CD4-positive, alpha-beta T cell treated with Interleukin-17A for 1 hour (primary cell): ENCODE measurements around the gene GPR26.

Experiments used
- DNase-seq: peaks from one replicate; pipeline ENCODE4 v3.0.0-alpha.2; 2020

GPR26 gene

DNA sequence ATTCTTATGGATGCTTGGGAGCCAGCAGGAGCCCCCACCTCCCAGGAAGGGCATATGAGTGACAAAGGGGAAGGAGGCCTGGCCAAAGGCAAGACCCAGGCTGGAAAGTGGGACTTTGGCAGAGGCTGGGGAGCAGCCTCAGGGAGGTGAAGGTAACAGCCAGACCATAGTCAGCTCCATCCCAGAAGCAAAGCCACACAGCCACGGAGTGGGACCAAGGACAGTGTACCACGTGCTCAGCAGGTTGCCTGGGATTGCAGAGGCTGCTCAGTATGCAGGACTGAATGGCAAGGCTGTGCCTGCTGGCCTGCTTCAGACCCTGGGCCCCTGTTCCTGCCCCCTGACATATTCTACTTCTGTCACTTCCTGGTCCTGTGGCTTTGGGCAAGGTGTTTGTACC, 17.6 kb upstream of the GPR26 start:
- no peak for DNase-seq

DNA sequence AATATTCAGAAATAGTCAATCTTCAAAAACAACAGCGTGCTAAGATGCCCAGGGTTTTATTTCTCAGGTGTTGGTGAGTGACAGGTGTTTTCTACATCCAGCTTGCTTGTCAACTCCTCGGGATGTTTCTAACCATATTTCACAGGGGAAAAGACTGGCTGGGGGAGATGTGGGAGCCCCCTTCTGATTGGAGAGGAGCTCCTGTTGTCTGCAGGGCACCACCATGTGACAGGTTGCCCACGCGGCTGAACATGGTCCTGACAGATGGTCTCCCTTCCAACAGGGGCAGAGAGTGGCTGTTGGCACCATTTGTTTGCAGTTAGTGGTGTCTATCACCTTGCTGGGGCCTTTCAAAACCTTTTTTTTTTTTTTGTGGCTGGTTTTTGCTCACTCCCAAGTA, 16.5 kb upstream of the GPR26 start:
- DNase-seq = no peak

DNA sequence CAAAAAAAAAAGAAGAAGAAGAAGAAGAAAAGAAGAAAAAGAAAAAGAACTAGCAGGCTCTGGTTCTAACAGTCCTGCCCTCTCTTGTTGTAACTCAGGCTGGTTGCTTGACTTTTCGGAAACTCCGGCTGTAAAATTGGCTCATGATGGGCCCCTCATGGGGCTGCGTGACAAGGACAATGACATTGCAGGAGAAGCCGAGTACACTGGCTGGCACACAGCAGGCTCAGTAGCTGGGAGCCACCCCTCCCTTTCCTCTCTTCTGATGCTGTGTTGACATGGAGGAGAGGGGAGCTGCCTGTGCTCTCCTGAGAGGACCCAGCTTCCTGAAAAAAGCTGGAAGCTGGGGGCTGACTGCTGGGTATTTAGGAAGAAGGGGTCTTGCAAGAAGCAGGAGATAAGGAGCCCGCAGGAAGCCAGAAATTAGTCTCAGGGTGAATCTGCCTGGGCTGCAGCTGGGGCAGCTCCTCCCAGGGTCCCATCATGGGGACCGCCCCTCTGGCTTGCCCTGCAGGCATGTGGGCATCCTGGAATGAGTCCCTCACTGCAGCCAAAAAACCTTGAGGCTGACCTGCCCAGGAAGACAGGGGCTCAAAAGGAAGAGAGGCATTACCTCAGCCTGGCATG, 14.6 kb upstream of the GPR26 start:
- DNase-seq = no peak

DNA sequence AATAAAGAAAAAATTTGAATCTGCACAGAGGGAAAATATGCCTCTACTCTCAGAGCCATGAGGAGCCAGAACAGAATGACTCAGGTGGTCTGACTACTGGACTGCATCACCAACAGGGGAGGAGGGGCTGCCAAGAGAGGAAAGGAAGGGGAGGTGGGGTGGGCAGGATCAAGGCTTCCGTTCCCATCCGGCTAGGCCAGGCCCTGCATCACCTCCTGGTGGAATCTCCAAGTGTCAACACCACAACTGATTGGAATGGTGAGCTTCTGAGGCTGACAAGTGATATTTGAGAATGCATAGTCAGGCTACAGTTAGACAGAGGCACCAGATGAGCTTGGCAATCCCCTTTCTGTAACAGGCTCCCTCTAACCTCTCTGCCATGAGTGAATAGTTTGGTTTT, 10.4 kb upstream of the GPR26 start:
- DNase-seq = no peak

DNA sequence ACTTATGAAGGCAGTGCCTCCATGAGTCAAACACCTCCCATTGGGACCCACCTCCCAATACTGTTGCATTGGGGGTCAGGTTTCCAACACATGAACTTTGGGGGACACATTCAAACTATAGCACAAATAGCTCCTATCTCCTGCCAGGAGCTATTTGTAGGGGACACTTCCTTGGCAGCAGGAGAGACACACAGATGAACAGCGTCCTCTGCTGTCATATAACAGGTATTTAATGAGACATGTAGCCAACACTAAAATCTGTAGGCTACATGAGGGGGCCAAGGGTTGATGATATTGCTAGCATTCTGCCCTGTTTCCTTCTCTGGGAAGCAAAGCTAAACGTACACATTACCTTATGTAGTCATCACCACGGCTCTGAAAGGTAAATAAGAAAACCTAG, 2.6 kb upstream of the GPR26 start:
- no peak for DNase-seq

DNA sequence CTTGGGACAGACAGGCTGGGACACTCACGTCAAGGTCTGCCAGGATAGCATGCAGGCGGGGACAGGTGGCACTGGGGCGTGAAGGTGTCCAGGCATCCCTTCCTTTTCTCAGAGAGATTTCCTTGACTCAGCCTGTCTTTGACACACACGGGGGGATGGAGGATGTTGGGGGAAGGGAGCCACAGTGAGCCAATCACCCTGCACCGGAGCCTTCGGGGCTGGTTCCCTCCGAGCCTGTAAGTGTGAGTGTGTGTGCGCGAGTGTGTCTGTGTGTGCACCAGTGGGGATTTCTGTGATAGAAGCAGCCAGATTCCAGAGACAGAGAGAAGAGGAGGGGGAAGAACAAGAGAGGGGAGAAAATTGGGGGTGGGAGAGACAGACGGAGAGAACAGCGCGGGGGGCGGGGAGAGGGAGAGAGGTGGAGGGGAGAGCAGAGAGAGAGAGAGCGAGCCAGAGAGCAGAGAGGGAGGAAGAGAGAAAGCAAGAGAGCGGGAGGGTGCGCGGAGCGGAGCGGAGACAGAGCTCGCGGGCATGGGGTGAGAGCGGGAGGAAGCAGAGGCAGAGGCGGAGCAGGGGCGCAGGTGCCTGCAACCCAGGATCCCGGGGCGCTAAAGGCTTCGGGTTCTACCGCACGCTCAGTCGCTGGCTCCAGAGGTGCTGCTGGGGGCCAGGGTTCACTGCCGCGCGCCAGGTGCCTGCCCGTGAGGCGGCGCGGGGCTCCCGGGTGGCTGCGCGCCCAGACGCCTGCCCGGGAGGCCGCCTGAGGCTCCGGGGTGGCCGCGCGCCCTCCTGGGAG, 466 bp upstream of the GPR26 start:
- DNase-seq = no peak

DNA sequence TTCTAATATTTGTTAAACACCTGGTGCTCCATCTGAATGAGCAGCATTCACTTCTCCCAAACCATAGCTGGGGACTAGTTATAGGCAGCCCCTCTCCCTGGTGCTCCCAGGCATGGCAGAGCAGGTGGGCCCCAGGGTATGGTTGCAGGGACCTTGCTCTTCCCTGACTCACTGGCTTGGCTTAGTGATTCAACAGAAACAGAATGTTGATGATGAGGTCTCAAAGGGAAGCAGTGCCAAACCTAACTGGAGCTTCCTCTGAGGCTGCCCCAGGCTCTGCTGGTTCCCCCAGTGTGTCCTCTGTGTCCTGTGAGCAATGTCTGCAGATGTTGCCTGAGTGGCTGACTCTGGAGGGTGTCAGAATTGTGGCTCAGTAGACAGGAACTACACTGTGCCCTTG, 3.7 kb downstream of the GPR26 start:
- DNase-seq = no peak

DNA sequence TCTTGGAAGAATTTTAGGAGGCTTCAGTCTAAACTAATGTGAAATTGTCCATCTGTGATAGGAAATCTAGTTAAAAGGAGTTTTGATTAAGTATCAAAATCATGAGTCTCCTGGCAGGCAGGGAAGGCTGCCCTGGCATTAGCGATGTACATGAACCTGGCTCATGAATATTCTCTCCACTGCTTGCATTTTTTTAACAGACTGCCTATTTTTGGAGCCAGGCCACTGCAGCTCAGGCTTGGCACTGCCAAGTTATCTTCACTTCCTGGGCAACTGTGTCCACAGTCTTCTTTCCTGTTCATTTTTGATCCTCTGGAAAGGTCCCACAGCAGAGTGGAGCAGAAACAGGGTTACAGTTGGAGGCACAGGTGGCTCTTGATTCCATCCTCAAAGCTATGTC, 7.0 kb downstream of the GPR26 start:
- no peak for DNase-seq

DNA sequence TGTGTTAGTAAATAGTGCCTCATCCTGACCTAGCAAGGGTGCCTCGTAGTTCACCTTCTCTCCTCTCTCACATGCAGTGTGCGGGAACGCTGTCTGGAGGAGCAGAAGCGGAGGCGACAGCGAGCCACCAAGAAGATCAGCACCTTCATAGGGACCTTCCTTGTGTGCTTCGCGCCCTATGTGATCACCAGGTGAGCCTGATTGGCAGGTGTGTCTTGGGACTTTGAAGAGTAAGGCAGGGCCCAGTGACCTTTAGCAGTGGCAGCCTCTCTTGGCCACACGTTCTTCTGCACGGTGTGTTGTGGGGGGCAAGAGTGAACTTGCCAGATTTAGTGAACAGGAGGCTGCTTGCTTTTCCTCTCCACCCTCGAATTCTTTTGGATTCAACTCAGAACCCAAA, 8.6 kb downstream of the GPR26 start:
- DNase-seq = no peak

DNA sequence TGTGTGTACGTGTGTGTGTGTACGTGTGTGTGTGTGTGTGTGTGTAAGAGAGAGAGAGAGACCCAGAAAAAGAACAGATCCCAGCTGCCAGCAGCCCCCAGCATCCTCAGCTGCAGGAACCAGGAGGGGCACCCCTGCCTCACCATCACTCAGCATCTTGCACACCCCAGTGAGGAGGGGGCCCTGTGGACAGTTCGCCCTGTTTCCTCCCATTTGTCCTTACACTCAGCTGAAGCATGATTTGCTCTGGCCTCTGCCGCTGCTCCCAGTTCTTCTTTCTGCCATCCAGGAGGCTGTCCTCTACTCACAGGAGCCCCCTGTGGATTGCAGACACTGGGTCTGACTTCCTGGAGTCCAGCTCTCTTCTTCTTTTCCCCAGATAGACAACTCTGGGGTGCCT, 9.7 kb downstream of the GPR26 start:
- DNase-seq = no peak

DNA sequence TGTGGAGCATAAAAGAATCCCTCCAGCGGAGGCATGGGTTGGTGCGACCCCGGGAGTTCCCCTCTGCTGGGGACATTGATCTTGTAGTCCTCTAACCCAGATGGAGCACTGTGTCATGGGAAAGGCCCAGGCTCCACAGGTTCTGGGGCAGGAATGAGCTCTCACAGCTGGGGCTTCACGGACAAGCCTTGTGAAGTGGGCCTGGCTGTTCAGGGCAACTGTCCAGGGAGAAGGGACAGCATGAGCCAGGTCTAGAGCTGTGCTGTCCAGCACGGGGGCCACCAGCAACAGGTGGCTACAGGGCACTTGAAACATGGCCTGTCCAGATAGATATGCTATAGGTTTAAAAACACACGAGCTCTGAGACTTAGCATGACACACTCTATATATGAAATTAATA, 11.4 kb downstream of the GPR26 start:
- no peak for DNase-seq

DNA sequence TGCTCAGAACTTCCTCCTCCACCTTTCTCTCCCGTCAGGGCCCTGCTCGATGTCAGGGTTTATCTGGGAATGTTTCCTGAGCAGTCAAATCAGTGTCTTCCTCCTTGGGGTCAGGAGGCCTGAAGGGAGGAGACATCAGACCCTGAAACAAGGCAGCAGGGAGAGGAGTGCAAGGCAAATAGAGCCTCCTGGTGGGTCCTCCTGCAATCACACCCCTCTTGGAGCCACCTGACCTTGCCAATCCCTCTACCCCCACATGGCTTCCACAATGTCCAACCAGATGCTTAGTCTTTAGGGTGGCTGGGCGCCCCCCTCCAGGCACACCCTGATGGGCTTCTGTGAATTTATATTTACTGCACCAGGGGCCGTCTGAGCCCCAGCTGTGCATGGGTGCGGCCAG, 12.2 kb downstream of the GPR26 start:
- DNase-seq = no peak

DNA sequence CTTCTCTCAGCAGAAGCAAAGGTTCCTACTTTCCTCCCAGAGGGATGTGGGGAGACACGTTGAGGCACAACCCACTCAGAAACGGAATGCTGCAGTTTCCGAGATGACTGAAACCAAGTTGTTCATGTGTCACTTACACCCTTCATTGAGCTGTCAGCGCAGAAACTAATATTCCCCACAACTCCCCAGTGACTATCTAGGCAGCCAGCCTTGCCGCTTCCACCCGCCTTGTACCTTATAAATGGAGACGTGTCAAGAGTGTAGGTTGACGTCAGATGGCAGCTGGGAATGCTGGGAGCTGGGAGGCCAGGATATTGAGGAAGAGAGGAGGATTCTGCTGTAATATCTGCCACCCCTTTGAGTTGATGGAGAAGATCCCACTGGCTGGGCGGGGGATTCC, 15.1 kb downstream of the GPR26 start:
- DNase-seq = no peak

DNA sequence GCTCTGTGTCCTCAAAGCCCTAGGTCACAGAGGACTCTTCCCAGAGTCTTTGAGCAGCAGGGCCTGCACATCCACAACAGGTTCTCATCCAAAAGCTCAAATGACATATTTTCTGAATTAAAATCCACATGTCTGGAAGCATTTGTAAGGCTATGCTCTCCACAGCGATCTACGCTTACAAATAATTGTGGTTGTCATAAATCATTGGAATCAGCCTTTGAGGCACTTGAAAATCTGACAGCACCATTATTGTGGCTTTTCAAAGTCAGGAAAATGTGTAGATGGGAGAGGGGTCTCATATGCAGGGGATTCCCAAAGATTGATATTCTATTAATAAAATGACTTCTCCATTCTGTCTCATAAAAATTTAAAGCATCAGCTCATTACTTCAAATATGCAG, 16.3 kb downstream of the GPR26 start:
- DNase-seq = no peak

DNA sequence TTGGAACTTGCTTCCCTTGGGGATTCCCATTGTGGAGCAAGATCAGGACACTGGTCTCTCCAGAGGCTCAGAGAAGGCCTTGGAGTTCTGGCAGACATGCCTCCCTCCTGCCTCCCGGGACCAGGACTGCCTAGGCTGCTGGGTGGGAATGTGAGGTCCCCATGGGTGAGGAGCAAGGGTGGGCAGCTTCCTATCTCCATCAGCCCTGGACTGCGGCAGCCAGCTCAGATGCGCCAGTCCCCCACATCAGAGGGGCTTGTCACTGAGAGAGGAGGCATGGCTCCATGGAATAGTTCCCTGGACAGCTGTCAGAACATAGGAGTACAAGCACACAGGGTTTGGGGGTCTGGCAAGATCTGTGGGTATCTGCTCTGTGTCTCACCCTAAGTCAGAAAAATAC, 17.3 kb downstream of the GPR26 start:
- no peak for DNase-seq

DNA sequence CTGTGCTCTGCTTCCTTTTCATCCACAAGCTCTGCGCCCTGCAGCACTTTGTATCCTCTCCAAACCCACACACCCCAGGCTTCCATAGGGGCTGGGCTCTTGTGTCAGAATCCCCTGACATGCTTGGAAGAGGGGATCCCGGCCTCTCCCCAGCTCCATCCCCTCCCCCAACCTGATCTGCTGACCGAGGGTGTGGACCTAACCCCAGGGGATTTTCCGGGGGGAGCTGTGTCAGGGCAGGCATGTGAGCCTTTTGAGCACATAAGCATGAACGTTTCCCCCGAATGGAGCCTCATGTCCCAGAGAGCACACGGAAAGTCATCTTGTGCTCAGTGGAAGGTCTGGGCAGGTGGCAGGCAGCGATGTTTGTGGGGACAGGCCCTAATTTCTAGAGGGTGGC, 17.7 kb downstream of the GPR26 start:
- DNase-seq = no peak

DNA sequence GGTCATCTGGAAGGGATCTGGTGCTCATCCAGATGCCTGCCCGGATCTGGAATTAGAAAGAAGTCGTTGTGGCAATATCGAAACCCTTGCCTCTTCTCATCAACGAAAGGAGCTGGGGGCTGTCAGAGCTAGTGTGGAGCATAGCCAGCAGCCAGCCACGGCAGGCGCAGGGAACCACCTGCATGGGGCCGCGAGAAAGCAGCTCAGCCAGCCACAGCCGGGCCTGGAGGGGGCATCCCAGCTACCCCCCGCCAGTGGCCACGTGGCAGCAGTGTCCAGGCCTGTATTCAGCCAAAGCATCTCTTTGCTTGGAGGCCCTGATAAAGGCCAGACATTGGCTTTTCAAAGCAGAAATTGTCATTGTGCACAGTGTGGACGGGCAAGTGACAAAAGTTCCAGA, 19.1 kb downstream of the GPR26 start:
- no peak for DNase-seq

DNA sequence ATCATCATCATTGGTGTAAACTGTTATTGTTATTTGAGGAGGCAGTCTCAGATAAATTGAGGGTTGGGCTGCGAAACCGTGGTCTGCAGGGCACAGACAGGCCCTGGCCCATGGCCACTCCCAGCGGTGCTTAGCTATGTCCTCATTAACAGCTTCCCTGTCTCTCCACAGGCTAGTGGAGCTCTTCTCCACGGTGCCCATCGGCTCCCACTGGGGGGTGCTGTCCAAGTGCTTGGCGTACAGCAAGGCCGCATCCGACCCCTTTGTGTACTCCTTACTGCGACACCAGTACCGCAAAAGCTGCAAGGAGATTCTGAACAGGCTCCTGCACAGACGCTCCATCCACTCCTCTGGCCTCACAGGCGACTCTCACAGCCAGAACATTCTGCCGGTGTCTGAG, 21.6 kb downstream of the GPR26 start:
- DNase-seq = no peak

DNA sequence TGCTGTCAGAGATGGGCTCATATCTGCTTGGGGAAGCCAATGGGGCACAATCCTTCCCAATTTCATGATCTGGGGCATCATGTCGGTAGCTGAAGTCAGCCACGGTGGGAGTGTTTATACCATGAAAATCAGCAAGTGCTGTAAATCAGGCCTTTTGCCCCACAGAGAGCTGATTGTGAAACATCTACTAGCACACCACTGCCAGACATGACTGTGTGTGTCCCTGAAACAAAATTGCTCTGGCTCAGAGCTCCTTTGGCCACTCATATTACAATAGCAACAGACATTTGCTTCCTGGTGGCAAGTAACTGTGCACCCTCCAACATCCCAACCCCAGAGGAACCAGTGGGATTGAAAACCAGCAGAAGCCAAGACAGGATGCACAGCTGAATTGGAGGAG, 23.7 kb downstream of the GPR26 start:
- no peak for DNase-seq

DNA sequence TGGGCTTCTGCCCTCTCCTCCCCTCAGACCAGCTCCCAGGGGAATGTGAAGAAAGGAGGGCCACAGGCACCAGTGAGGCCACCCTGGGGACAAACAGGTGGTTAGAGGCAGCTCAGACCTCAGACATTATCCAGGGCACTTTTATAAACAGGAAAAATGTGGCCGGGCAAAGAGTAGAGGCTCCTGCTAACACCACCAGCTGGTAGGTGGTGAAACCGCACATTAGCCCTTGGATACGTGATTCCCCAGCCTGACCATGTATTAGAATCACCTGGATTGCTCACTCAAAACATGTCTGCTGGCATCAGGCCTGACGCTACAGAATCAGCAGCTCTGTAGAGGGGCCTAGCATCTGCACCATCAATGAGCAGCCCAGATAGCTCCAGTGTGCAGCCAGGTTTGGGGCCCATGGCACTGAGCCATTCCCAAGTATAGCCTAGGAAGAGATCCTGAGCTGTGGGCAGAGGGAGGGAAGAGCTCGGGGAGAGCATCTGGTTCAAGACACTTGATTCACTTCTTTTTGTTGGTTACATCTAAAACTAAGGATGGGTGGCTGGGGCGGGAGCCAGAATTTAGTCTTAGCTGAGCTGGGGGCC, 37.1 kb downstream of the GPR26 start:
- DNase-seq = no peak

DNA sequence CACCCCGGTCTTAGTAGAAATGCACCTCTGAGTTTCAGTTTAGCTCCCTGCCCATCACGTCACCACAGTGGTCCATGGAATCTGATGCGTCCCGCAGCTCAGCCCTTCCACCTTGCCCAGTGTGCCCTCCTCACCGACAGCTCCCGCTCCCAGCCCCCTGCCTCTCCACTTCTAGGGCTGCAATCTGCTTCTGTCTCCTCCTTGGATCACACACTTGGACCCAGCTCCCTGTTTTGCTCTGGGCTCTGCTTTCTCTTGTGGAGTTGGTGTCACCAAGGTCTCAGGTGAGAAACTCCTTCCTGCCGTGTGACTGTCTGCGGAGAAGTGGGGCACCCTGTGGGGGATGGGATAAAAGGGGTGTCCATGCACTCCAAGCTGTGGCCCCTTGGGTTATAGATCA, 37.9 kb downstream of the GPR26 start:
- no peak for DNase-seq

DNA sequence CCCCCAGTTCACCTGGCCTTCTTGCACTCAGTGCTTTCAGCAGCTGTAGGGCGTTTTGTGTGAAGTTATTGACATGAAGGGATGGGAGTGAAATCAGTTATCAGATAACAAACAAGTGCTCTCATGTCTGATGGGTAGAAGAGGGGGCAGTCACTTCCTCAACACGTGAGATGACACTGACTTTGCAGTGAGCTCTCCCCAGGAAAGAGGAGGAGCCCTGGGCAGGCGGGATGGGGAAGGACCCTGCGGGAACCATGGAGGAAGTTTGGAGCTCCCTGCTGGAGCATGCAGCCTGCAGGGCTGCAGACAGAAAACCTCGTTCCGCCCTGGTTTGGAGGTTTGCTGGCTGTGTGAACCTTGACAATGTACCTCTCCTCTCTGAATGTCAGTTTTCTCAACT, 38.7 kb downstream of the GPR26 start:
- no peak for DNase-seq

DNA sequence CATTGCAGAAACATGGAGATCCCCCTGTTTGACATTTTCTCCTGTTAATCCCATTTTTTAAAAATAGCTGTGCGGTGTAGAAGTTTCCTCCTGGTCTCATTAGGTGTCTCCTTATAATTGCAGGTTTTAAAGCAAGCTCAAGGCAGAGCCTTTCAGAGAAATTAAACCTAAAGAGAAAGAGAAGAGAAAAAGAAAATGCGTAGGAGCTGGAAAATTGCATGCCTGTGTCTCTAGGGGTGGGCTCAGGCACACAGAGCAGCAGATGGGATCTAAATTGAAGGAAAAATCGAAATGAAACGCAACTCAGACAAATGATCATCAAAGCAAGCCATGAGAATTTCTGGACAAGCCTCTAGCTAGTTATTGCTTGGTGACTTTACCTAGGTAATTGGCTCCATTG, 40.1 kb downstream of the GPR26 start:
- DNase-seq = no peak

DNA sequence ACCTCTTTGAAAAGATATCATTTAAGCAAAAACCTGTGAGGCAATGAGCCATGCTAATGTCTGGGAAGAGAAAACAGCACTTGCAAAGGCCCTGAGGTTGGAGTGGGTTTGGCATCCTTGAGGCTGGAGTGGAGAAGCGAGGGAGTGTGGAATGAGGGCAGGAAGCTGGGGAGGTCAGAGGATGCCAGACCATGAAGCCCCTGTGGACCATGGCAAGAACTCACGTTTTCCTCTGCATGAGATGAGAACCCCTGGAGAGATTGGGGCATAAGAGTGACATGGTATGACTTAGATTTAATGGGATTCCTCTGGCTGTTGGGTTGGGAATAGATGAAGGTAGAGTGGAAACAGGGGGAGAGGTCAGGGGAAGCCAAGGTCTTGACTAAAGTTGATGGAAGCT, 49.4 kb downstream of the GPR26 start:
- no peak for DNase-seq

DNA sequence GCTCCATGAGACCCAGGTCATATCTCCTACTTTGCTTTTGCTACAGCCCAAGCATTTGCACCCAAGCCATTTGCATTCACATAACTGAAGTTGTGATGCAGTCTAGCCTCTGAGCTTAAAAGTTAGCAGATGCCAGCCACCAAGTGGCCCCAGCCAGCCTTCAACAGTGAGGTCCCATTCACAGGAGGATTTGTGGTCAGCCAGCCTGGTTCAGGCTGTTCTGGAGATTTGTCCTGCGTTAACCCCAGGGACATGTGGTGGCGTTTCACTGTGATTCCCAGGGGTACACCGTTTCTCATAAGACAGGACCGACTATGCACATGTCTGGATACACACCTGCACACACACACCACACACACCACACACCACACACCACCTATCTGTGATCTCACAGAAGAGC, 51.2 kb downstream of the GPR26 start:
- DNase-seq = no peak
